ENCODE results near the gene MDFI.
A peak's percentile ranks its signal among the peaks of the same experiment; 100 is the strongest.

Gene MDFI

GRCh38 chr6:41596807-41597206 is 41.5 kb upstream of the MDFI start:
- no peak for TF ChIP-seq CTCF (conservative IDR thresholded peaks at IDR 0.05; ENCODE audit: low read depth)
- CTCF ChIA-PET = interaction anchor here (0.8 to 2.5 kb wide), 5 partner anchors 9 to 229 kb away, joined by 3 to 9 read pairs (median 4); no protein-coding TSS in a partner anchor
- DNase-seq (ENCODE audit: low spot score) = no peak
- H3K27ac ChIP-seq = 0 out of 2 replicates have a peak overlapping the region, but pooled peaks have one; percentile 4
- POLR2A ChIA-PET (ENCODE audit: low non-redundant PET) = no interaction called here

GRCh38 chr6:41597246-41598000 is 40.8 kb upstream of the MDFI start:
- CTCF ChIA-PET = interaction anchor here (0.8 to 2.5 kb wide), 5 partner anchors 10 to 229 kb away, joined by 3 to 9 read pairs (median 4); no protein-coding TSS in a partner anchor
- no peak for DNase-seq (ENCODE audit: low spot score)
- POLR2A ChIA-PET (ENCODE audit: low non-redundant PET) = no interaction called here

GRCh38 chr6:41598670-41599014 is 39.6 kb upstream of the MDFI start:
- ChIA-PET POLR2A (ENCODE audit: low non-redundant PET) (no interaction called here), CTCF (interaction anchor here (0.6 to 1.8 kb wide), 4 partner anchors 83 to 230 kb away, joined by 3 to 4 read pairs (median 4); no protein-coding TSS in a partner anchor)
- TF ChIP-seq CTCF (conservative IDR thresholded peaks at IDR 0.05; ENCODE audit: low read depth) = no peak

More at GRCh38 chr6:41597246-41598000, 40.8 kb upstream of the MDFI start:
- TF ChIP-seq CTCF (conservative IDR thresholded peaks at IDR 0.05; ENCODE audit: low read depth) = no peak
- H3K27ac ChIP-seq = no peak overlapping the region

GRCh38 chr6:41599015-41599851 is 39.0 kb upstream of the MDFI start:
- ChIA-PET CTCF (interaction anchor here (0.6 to 0.9 kb wide), 5 partner anchors 84 to 231 kb away, joined by 3 to 5 read pairs (median 3); no protein-coding TSS in a partner anchor), POLR2A (ENCODE audit: low non-redundant PET) (interaction anchor here (1.1 kb wide), 1 partner anchor 37 kb away, joined by 3 read pairs; no protein-coding TSS in a partner anchor)
- TF ChIP-seq CTCF (conservative IDR thresholded peaks at IDR 0.05; ENCODE audit: low read depth) = no peak
- DNase-seq (ENCODE audit: low spot score) = no peak
- no peak overlapping the region for H3K27ac ChIP-seq

More at GRCh38 chr6:41598670-41599014, 39.6 kb upstream of the MDFI start:
- no peak overlapping the region for H3K27ac ChIP-seq
- DNase-seq (ENCODE audit: low spot score) = no peak

GRCh38 chr6:41599852-41600445 is 38.3 kb upstream of the MDFI start:
- POLR2A ChIA-PET (ENCODE audit: low non-redundant PET) = interaction anchor here (1.1 kb wide), 1 partner anchor 37 kb away, joined by 3 read pairs; no protein-coding TSS in a partner anchor
- no peak for TF ChIP-seq CTCF (conservative IDR thresholded peaks at IDR 0.05; ENCODE audit: low read depth)
- DNase-seq (ENCODE audit: low spot score) = no peak
- no peak overlapping the region for H3K27ac ChIP-seq
- CTCF ChIA-PET = interaction anchor here (0.6 to 1.0 kb wide), 5 partner anchors 83 to 179 kb away, joined by 3 to 5 read pairs (median 4); no protein-coding TSS in a partner anchor

Data from RWPE1 (cell line).